GM12892 (cell line): ENCODE data around the gene HTRA2.

Experiments used
- POLR2A ChIP-seq: IDR thresholded peaks from 2 replicates; pipeline ENCODE4 v1.6.1; 2011; ENCODE audit warnings: low read depth, low read length, control low read depth
- POLR2AphosphoS5 ChIP-seq: IDR thresholded peaks from 2 replicates; pipeline ENCODE4 v1.6.1; 2011; ENCODE audit warnings: low read depth, low read length, control low read depth
- TAF1 ChIP-seq: IDR thresholded peaks from 2 replicates; pipeline ENCODE4 v1.6.1; 2011; ENCODE audit warnings: low read depth, mild to moderate bottlenecking, control low read depth, low read length, borderline replicate concordance

- TF ChIP-seq POLR2A (peak; percentile 68), POLR2AphosphoS5 (peak; percentile 52; the same call in 1 of the 2 replicates), TAF1 (peak; percentile 57)
Observed at GRCh38 chr2:74530239-74531187, 780 bp downstream of the HTRA2 start.
